ENCODE results near the gene CDH4.

DNA sequence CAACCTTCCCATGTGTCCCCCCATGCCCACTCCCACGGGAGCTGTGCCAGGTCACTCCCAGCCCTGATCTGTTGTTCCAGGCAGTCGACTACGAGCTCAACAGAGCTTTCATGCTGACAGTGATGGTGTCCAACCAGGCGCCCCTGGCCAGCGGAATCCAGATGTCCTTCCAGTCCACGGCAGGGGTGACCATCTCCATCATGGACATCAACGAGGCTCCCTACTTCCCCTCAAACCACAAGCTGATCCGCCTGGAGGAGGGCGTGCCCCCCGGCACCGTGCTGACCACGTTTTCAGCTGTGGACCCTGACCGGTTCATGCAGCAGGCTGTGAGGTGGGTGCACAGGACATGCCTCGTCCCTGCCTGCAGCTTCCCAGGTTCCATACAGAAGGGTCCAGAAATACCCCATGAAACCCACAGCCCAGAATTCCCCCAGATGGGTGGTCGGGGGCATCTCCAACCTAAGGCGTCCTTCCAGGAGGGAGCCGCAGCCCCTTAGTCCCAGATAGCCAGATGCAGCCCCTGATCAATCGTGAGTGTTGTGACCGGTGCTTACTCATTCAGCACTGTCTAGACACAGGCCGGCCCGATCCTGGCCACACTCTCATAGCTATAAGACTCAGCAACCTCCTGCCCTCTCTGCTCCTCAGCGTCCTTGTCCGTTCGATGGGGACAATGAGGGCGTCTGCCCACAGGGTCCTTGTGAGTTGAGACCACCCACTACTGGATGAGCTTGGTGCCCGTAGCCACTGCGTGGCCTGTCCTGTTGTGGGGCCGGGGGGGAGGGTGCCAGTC, 671.5 kb downstream of the CDH4 start:
- TF ChIP-seq, protein P1, sequence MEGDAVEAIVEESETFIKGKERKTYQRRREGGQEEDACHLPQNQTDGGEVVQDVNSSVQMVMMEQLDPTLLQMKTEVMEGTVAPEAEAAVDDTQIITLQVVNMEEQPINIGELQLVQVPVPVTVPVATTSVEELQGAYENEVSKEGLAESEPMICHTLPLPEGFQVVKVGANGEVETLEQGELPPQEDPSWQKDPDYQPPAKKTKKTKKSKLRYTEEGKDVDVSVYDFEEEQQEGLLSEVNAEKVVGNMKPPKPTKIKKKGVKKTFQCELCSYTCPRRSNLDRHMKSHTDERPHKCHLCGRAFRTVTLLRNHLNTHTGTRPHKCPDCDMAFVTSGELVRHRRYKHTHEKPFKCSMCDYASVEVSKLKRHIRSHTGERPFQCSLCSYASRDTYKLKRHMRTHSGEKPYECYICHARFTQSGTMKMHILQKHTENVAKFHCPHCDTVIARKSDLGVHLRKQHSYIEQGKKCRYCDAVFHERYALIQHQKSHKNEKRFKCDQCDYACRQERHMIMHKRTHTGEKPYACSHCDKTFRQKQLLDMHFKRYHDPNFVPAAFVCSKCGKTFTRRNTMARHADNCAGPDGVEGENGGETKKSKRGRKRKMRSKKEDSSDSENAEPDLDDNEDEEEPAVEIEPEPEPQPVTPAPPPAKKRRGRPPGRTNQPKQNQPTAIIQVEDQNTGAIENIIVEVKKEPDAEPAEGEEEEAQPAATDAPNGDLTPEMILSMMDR (IDR thresholded peaks at IDR 0.05) = no peak
- TF ChIP-seq POLR2A (IDR thresholded peaks at IDR 0.05) (no peak), EP300 (IDR thresholded peaks at IDR 0.05) (no peak)
